Osteoblast (primary cell): ENCODE data around the gene MRPS18B. TPM values are rescaled to one million over a fixed set of nuclear protein-coding genes. Genes with fewer than 3 reads are reported as not detected.

Experiments
- DNase-seq: peaks from one replicate; pipeline ENCODE4 v3.0.0; 2011; ENCODE audit warnings: low spot score, mixed read lengths; ENCODE audit not compliant: insufficient read length; ENCODE audit errors: missing footprints
- H2AFZ ChIP-seq: 2 replicates; pipeline ENCODE4 v1.6.0; 2011; ENCODE audit warnings: mild to moderate bottlenecking, low read length
- H3K27ac ChIP-seq: 2 replicates; pipeline ENCODE4 v1.5.1; 2011; ENCODE audit warnings: mild to moderate bottlenecking, low read depth, low read length, moderate library complexity
- H3K27me3 ChIP-seq: 2 replicates; pipeline ENCODE4 v1.6.0; 2012; ENCODE audit warnings: mild to moderate bottlenecking, control low read depth, inconsistent platforms, low read length, moderate library complexity; ENCODE audit not compliant: insufficient read depth
- H3K36me3 ChIP-seq: 2 replicates; pipeline ENCODE4 v1.5.1; 2011; ENCODE audit warnings: mild to moderate bottlenecking, low read length, control low read depth, moderate library complexity; ENCODE audit not compliant: insufficient read depth
- H3K4me1 ChIP-seq: 2 replicates; pipeline ENCODE4 v1.5.1; 2011; ENCODE audit warnings: mild to moderate bottlenecking, low read length, control low read depth, moderate library complexity; ENCODE audit not compliant: insufficient read depth
- H3K4me2 ChIP-seq: 2 replicates; pipeline ENCODE4 v1.6.0; 2011; ENCODE audit warnings: mild to moderate bottlenecking, low read length; ENCODE audit not compliant: insufficient read depth
- H3K4me3 ChIP-seq: fragments of 200-600 bp; sonication (generic); 3 replicates; pipeline ENCODE4 v1.5.1; 2012; ENCODE audit warnings: mild to moderate bottlenecking, low read length, inconsistent platforms; ENCODE audit not compliant: insufficient read depth
- H3K79me2 ChIP-seq: 2 replicates; pipeline ENCODE4 v1.6.0; 2012; ENCODE audit warnings: mild to moderate bottlenecking, low read length, control low read depth, inconsistent platforms; ENCODE audit not compliant: insufficient read depth
- H3K9me3 ChIP-seq: 2 replicates; pipeline ENCODE4 v1.5.1; 2011; ENCODE audit warnings: low read depth, low read length, control low read depth
- H4K20me1 ChIP-seq: 2 replicates; pipeline ENCODE4 v1.6.0; 2012; ENCODE audit warnings: mild to moderate bottlenecking, low read length, control low read depth; ENCODE audit not compliant: insufficient read depth
- total RNA-seq: library from RNA; depleted of rRNA; stranded (reverse); fragments of >200 nt; gene quantifications from 2 replicates; pipeline ENCODE4 v1.2.3, GENCODE V29; 2012
- TF ChIP-seq, protein P1 (sequence below): IDR thresholded peaks from 2 replicates; pipeline ENCODE4 v1.5.1; 2011; ENCODE audit warnings: mild to moderate bottlenecking, low read depth, low read length, moderate library complexity; ENCODE audit errors: extremely low read depth

Gene MRPS18B
- total RNA-seq, 1 donor = 67.3 TPM

DNA sequence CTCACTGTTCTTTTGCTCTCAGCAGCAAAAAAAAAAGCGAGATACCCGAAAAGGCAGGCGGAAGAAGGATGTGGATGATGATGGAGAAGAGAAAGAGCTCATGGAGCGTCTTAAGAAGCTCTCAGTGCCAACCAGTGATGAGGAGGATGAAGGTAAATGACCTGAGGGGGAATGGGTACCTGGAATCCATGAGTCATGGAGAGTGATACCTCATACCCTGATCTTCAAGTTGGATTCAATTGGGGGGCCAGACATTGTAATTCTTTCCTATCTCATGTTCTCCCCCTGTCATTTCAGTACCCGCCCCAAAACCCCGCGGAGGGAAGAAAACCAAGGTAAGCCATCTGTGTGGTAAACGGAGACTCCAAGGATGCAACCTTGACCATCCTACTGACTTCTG is 39.6 kb upstream of the MRPS18B start:
- Histone ChIP-seq H3K27me3 (no peaks in the 10 kb centered on the region), H3K36me3 (peaks cover 55% of the 10 kb centered on the region), H3K4me2 (no peak overlapping the region), H3K4me3 (no peak overlapping the region), H2AFZ (no peak overlapping the region), H4K20me1 (peaks cover 33% of the 10 kb centered on the region), H3K27ac (no peak overlapping the region), H3K4me1 (peaks cover under 1% of the 10 kb centered on the region), H3K9me3 (no peaks in the 10 kb centered on the region), H3K79me2 (peaks cover 45% of the 10 kb centered on the region)
- DNase-seq = peak; percentile 2
- TF ChIP-seq, protein P1, sequence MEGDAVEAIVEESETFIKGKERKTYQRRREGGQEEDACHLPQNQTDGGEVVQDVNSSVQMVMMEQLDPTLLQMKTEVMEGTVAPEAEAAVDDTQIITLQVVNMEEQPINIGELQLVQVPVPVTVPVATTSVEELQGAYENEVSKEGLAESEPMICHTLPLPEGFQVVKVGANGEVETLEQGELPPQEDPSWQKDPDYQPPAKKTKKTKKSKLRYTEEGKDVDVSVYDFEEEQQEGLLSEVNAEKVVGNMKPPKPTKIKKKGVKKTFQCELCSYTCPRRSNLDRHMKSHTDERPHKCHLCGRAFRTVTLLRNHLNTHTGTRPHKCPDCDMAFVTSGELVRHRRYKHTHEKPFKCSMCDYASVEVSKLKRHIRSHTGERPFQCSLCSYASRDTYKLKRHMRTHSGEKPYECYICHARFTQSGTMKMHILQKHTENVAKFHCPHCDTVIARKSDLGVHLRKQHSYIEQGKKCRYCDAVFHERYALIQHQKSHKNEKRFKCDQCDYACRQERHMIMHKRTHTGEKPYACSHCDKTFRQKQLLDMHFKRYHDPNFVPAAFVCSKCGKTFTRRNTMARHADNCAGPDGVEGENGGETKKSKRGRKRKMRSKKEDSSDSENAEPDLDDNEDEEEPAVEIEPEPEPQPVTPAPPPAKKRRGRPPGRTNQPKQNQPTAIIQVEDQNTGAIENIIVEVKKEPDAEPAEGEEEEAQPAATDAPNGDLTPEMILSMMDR = no peak

GRCh38 chr6:30583921-30584320 is 33.7 kb upstream of the MRPS18B start:
- peak; percentile 49 for DNase-seq
- peaks cover 89% of the 10 kb centered on the region for H3K36me3 ChIP-seq
- H3K9me3 ChIP-seq = no peaks in the 10 kb centered on the region
- no peak overlapping the region for H2AFZ ChIP-seq
- H3K4me1 ChIP-seq = no peaks in the 10 kb centered on the region
- H3K27me3 ChIP-seq = no peaks in the 10 kb centered on the region
- no peak overlapping the region for H3K4me3 ChIP-seq
- TF ChIP-seq, protein P1 = no peak
- no peak overlapping the region for H3K27ac ChIP-seq
- H4K20me1 ChIP-seq = no peaks in the 10 kb centered on the region
- H3K4me2 ChIP-seq = no peak overlapping the region
- no peaks in the 10 kb centered on the region for H3K79me2 ChIP-seq

DNA sequence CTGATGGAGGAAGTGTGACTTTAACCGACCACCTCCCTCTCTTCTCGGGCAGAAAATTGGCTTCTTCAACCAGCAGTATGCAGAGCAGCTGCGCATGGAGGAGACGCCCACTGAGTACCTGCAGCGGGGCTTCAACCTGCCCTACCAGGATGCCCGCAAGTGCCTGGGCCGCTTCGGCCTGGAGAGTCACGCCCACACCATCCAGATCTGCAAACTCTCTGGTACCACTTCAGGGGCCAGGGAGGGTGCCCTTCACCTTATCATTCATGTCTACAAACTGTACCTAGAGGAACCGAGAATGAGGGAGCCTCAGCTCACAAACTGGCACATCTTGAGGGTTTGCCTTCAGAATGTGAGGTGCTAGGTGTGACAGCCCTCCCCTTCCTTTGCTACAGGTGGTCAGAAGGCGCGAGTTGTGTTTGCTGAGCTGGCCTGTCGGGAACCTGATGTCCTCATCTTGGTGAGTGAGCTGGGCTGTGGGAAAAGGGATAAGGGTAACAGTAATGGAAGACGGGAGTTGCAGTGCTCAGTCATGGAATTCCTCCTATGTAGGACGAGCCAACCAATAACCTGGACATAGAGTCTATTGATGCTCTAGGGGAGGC is 27.8 kb upstream of the MRPS18B start:
- Histone ChIP-seq H3K79me2 (peaks cover 16% of the 10 kb centered on the region), H3K4me3 (no peak overlapping the region), H3K9me3 (no peaks in the 10 kb centered on the region), H4K20me1 (peaks cover 13% of the 10 kb centered on the region), H3K27me3 (no peaks in the 10 kb centered on the region), H3K4me1 (peaks cover 13% of the 10 kb centered on the region), H3K27ac (peak overlapping the region; percentile 65), H3K4me2 (no peak overlapping the region), H3K36me3 (peaks cover 88% of the 10 kb centered on the region), H2AFZ (no peak overlapping the region)
- DNase-seq = no peak
- TF ChIP-seq, protein P1 = no peak

GRCh38 chr6:30590509-30590908 is 27.1 kb upstream of the MRPS18B start:
- Histone ChIP-seq H3K9me3 (no peaks in the 10 kb centered on the region), H4K20me1 (peaks cover 13% of the 10 kb centered on the region), H3K4me3 (no peak overlapping the region), H3K36me3 (peaks cover 83% of the 10 kb centered on the region), H3K27me3 (no peaks in the 10 kb centered on the region), H3K79me2 (peaks cover 16% of the 10 kb centered on the region), H3K4me1 (peaks cover 13% of the 10 kb centered on the region), H2AFZ (no peak overlapping the region), H3K4me2 (no peak overlapping the region), H3K27ac (peak overlapping the region; percentile 65)
- no peak for DNase-seq
- TF ChIP-seq, protein P1 = no peak
